Measurements from ENCODE around the gene DNTTIP2. TPM values are rescaled to one million over a fixed set of nuclear protein-coding genes. Genes with fewer than 3 reads are reported as not detected.

The DNTTIP2 gene
- total and polyA plus RNA-seq, 9 of the 15 experiments (the other 6 are each of a cell fraction or from before 2014, with no cell fraction given), result 50.4 to 138 (median 97.0) TPM

DNA sequence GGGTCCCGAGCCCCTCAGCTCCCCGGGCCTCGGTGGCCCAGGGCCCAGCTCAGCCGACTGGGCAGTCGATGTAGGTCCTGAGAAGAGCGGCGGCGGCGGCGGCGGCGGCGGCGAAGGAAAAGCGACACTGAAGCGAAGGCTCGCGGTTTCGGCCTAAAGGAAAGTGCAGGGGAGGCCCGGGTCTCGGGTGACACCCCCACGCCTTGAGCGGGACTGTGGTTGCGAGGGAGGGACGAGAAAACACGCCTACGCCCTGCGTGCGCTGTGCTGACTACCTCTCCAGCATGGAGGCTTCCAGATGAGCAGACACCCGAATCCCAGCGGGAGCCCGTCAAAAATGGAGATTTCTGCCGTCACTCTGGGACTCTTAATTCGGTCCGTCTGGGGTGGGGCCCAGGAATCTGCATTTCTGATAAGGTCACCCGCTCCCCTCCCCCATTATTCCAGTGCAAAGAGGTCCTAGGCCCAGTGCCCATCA lies 31.2 kb downstream of the DNTTIP2 start (continued):
- TF ChIP-seq, protein P1, sequence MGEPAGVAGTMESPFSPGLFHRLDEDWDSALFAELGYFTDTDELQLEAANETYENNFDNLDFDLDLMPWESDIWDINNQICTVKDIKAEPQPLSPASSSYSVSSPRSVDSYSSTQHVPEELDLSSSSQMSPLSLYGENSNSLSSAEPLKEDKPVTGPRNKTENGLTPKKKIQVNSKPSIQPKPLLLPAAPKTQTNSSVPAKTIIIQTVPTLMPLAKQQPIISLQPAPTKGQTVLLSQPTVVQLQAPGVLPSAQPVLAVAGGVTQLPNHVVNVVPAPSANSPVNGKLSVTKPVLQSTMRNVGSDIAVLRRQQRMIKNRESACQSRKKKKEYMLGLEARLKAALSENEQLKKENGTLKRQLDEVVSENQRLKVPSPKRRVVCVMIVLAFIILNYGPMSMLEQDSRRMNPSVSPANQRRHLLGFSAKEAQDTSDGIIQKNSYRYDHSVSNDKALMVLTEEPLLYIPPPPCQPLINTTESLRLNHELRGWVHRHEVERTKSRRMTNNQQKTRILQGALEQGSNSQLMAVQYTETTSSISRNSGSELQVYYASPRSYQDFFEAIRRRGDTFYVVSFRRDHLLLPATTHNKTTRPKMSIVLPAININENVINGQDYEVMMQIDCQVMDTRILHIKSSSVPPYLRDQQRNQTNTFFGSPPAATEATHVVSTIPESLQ (CRISPR knock-in tag; IDR thresholded peaks at IDR 0.05), result peak; percentile 72; the same call in 1 of the 2 replicates
- TF ChIP-seq, protein P2, sequence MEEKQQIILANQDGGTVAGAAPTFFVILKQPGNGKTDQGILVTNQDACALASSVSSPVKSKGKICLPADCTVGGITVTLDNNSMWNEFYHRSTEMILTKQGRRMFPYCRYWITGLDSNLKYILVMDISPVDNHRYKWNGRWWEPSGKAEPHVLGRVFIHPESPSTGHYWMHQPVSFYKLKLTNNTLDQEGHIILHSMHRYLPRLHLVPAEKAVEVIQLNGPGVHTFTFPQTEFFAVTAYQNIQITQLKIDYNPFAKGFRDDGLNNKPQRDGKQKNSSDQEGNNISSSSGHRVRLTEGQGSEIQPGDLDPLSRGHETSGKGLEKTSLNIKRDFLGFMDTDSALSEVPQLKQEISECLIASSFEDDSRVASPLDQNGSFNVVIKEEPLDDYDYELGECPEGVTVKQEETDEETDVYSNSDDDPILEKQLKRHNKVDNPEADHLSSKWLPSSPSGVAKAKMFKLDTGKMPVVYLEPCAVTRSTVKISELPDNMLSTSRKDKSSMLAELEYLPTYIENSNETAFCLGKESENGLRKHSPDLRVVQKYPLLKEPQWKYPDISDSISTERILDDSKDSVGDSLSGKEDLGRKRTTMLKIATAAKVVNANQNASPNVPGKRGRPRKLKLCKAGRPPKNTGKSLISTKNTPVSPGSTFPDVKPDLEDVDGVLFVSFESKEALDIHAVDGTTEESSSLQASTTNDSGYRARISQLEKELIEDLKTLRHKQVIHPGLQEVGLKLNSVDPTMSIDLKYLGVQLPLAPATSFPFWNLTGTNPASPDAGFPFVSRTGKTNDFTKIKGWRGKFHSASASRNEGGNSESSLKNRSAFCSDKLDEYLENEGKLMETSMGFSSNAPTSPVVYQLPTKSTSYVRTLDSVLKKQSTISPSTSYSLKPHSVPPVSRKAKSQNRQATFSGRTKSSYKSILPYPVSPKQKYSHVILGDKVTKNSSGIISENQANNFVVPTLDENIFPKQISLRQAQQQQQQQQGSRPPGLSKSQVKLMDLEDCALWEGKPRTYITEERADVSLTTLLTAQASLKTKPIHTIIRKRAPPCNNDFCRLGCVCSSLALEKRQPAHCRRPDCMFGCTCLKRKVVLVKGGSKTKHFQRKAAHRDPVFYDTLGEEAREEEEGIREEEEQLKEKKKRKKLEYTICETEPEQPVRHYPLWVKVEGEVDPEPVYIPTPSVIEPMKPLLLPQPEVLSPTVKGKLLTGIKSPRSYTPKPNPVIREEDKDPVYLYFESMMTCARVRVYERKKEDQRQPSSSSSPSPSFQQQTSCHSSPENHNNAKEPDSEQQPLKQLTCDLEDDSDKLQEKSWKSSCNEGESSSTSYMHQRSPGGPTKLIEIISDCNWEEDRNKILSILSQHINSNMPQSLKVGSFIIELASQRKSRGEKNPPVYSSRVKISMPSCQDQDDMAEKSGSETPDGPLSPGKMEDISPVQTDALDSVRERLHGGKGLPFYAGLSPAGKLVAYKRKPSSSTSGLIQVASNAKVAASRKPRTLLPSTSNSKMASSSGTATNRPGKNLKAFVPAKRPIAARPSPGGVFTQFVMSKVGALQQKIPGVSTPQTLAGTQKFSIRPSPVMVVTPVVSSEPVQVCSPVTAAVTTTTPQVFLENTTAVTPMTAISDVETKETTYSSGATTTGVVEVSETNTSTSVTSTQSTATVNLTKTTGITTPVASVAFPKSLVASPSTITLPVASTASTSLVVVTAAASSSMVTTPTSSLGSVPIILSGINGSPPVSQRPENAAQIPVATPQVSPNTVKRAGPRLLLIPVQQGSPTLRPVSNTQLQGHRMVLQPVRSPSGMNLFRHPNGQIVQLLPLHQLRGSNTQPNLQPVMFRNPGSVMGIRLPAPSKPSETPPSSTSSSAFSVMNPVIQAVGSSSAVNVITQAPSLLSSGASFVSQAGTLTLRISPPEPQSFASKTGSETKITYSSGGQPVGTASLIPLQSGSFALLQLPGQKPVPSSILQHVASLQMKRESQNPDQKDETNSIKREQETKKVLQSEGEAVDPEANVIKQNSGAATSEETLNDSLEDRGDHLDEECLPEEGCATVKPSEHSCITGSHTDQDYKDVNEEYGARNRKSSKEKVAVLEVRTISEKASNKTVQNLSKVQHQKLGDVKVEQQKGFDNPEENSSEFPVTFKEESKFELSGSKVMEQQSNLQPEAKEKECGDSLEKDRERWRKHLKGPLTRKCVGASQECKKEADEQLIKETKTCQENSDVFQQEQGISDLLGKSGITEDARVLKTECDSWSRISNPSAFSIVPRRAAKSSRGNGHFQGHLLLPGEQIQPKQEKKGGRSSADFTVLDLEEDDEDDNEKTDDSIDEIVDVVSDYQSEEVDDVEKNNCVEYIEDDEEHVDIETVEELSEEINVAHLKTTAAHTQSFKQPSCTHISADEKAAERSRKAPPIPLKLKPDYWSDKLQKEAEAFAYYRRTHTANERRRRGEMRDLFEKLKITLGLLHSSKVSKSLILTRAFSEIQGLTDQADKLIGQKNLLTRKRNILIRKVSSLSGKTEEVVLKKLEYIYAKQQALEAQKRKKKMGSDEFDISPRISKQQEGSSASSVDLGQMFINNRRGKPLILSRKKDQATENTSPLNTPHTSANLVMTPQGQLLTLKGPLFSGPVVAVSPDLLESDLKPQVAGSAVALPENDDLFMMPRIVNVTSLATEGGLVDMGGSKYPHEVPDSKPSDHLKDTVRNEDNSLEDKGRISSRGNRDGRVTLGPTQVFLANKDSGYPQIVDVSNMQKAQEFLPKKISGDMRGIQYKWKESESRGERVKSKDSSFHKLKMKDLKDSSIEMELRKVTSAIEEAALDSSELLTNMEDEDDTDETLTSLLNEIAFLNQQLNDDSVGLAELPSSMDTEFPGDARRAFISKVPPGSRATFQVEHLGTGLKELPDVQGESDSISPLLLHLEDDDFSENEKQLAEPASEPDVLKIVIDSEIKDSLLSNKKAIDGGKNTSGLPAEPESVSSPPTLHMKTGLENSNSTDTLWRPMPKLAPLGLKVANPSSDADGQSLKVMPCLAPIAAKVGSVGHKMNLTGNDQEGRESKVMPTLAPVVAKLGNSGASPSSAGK (IDR thresholded peaks at IDR 0.05), result peak; percentile 14; the same call in 1 of the 2 replicates
- TF ChIP-seq MCM2 (IDR thresholded peaks at IDR 0.05; ENCODE audit: low read depth) (no peak), KAT7 (CRISPR knock-in tag; IDR thresholded peaks at IDR 0.05; ENCODE audit: borderline replicate concordance) (0 out of 2 replicates have a peak, but pooled peaks have one; percentile 76)

All from K562 (cell line).